Glutamatergic neuron (in vitro differentiated cells): Measurements from ENCODE around the gene OTULIN. TPM values are rescaled to one million over a fixed set of nuclear protein-coding genes. Genes with fewer than 3 reads are reported as not detected.

Experiments used
- DNase-seq: peaks from one replicate; pipeline ENCODE4 v3.0.0; 2022
- H3K27ac Mint-ChIP-seq: one replicate; pipeline ENCODE4 v1.8.0; 2020; ENCODE audit warnings: mild to moderate bottlenecking, mixed read lengths, inconsistent platforms; ENCODE audit not compliant: unreplicated experiment
- H3K27me3 Mint-ChIP-seq: one replicate; pipeline ENCODE4 v1.8.0; 2020; ENCODE audit warnings: mild to moderate bottlenecking, moderate library complexity, mixed read lengths, inconsistent platforms; ENCODE audit not compliant: unreplicated experiment
- H3K36me3 Mint-ChIP-seq: one replicate; pipeline ENCODE4 v1.8.0; 2020; ENCODE audit warnings: mild to moderate bottlenecking, mixed read lengths, inconsistent platforms; ENCODE audit not compliant: unreplicated experiment
- H3K4me1 Mint-ChIP-seq: one replicate; pipeline ENCODE4 v1.8.0; 2020; ENCODE audit warnings: mild to moderate bottlenecking, low read depth, mixed read lengths, inconsistent platforms; ENCODE audit not compliant: unreplicated experiment
- H3K4me3 Mint-ChIP-seq: one replicate; pipeline ENCODE4 v1.8.0; 2020; ENCODE audit warnings: mild to moderate bottlenecking, mixed read lengths, inconsistent platforms; ENCODE audit not compliant: unreplicated experiment
- H3K9me3 Mint-ChIP-seq: one replicate; pipeline ENCODE4 v1.8.0; 2020; ENCODE audit warnings: mild to moderate bottlenecking, moderate library complexity, mixed read lengths, inconsistent platforms; ENCODE audit not compliant: unreplicated experiment
- total RNA-seq: library from RNA; stranded (reverse); fragmentation: NEBNext Ultra II Directional; extraction: Animal tissue kit (Norgen Biotek cat#: 25700); gene quantifications from one replicate; pipeline ENCODE4 v1.2.1, GENCODE V29; 2021; ENCODE audit not compliant: unreplicated experiment
- TF ChIP-seq, protein P1 (sequence below): fragments of 200-600 bp; sonication (generic); IDR thresholded peaks from one replicate; pipeline ENCODE4 v1.5.0; 2021; ENCODE audit not compliant: partially characterized antibody, unreplicated experiment

The OTULIN gene
- total RNA-seq, 1 donor from 2014 or later: 17.7 TPM

- peaks cover 2% of the 10 kb centered on the region for H3K4me1 Mint-ChIP-seq
Observed at GRCh38 chr5:14675865-14676300, 11.4 kb downstream of the OTULIN start.

GRCh38 chr5:14676320-14676719, 11.8 kb downstream of the OTULIN start:
- peaks cover 2% of the 10 kb centered on the region for H3K4me1 Mint-ChIP-seq
- TF ChIP-seq, protein P1, sequence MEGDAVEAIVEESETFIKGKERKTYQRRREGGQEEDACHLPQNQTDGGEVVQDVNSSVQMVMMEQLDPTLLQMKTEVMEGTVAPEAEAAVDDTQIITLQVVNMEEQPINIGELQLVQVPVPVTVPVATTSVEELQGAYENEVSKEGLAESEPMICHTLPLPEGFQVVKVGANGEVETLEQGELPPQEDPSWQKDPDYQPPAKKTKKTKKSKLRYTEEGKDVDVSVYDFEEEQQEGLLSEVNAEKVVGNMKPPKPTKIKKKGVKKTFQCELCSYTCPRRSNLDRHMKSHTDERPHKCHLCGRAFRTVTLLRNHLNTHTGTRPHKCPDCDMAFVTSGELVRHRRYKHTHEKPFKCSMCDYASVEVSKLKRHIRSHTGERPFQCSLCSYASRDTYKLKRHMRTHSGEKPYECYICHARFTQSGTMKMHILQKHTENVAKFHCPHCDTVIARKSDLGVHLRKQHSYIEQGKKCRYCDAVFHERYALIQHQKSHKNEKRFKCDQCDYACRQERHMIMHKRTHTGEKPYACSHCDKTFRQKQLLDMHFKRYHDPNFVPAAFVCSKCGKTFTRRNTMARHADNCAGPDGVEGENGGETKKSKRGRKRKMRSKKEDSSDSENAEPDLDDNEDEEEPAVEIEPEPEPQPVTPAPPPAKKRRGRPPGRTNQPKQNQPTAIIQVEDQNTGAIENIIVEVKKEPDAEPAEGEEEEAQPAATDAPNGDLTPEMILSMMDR: no peak
- no peak overlapping the region for H3K4me3 Mint-ChIP-seq
- no peak for DNase-seq
- H3K27me3 Mint-ChIP-seq: peaks cover 3% of the 10 kb centered on the region
- peaks cover 2% of the 10 kb centered on the region for H3K9me3 Mint-ChIP-seq
- no peak overlapping the region for H3K27ac Mint-ChIP-seq
- peaks cover 5% of the 10 kb centered on the region for H3K36me3 Mint-ChIP-seq

More at GRCh38 chr5:14675865-14676300, 11.4 kb downstream of the OTULIN start:
- no peak for DNase-seq
- Mint-ChIP-seq H3K27ac (no peak overlapping the region), H3K36me3 (peaks cover 5% of the 10 kb centered on the region), H3K4me3 (no peak overlapping the region), H3K9me3 (peaks cover 2% of the 10 kb centered on the region), H3K27me3 (peaks cover 3% of the 10 kb centered on the region)
- TF ChIP-seq, protein P1: no peak

DNA sequence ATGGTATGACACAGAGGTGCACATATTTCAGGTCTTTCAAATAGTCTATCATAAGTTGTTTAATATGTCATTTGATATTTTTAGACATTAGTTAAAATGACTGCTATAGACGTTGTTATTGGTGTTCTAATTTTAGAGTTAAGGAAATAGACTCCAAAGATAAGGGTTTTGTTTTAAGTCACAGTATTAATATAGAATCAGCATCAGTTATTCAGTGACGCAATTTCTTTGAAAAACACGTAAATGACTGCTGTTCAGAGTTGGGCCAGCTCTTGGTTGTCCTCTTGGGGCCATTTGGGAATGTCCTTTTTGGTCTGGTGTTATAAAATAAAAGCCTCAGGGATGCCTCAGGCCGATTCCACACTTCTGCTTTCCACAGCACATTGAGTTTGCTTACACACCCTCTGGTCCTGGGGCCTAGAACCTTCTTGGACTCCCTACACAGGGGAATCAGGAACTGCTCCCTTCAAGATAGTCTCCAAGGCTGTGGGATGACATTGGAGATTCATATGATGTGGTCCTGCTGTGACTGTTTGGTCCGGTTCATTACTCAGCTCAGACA, 14.3 kb downstream of the OTULIN start:
- Mint-ChIP-seq H3K4me3 (no peak overlapping the region), H3K36me3 (peaks cover 5% of the 10 kb centered on the region), H3K4me1 (peaks cover under 1% of the 10 kb centered on the region), H3K27me3 (peaks cover 3% of the 10 kb centered on the region), H3K27ac (no peak overlapping the region), H3K9me3 (peaks cover 3% of the 10 kb centered on the region)
- no peak for DNase-seq
- TF ChIP-seq, protein P1: no peak

- no peak overlapping the region for H3K4me3 Mint-ChIP-seq
- TF ChIP-seq, protein P1: no peak
- DNase-seq: no peak
- H3K36me3 Mint-ChIP-seq: peaks cover 5% of the 10 kb centered on the region
- peaks cover 1% of the 10 kb centered on the region for H3K4me1 Mint-ChIP-seq
- no peaks in the 10 kb centered on the region for H3K27me3 Mint-ChIP-seq
- H3K27ac Mint-ChIP-seq: no peak overlapping the region
- peaks cover 4% of the 10 kb centered on the region for H3K9me3 Mint-ChIP-seq
Observed at GRCh38 chr5:14679595-14679994, 15.1 kb downstream of the OTULIN start.

DNA sequence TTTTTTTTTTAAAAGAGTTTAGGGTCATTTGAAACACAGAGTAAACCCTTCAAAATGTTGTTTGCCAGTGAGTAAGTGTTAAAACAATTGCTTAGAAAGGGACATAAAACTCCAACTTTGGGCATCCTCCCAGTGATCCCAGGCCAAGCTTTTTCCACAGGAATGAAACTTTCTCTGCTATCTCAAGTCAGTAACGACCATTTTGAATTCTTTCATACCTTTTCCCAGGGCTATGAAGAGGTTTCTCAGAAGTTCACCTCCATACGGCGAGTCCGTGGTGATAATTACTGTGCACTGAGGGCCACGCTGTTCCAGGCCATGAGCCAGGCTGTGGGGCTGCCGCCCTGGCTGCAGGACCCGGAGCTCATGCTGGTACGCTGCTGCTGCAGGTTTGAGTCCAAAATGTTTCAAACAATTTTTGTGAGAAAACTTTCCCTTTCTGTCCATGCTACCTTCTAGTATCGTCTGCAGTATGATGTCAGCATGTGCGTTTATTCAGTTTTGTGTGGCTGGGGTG, 16.8 kb downstream of the OTULIN start:
- Mint-ChIP-seq H3K4me3 (no peak overlapping the region), H3K36me3 (peaks cover 5% of the 10 kb centered on the region), H3K4me1 (peaks cover 8% of the 10 kb centered on the region), H3K27me3 (no peaks in the 10 kb centered on the region), H3K27ac (no peak overlapping the region), H3K9me3 (peaks cover 4% of the 10 kb centered on the region)
- DNase-seq: no peak
- TF ChIP-seq, protein P1: no peak
